SK-N-SH (cell line): Measurements from ENCODE around the gene C11orf52.

Experiments used
- CTCF ChIP-seq: fragments of 200-600 bp; sonication (generic); IDR thresholded peaks from 2 replicates; pipeline ENCODE4 v1.6.1; 2017; ENCODE audit warnings: antibody characterized with exemption, mild to moderate bottlenecking, moderate library complexity
- EZH2phosphoT487 ChIP-seq: fragments of 200-600 bp; sonication (generic); IDR thresholded peaks from 2 replicates; pipeline ENCODE4 v1.6.1; 2017; ENCODE audit warnings: low read depth, mixed run types, mild to moderate bottlenecking, antibody characterized with exemption, moderate library complexity, borderline replicate concordance
- FOXJ3 ChIP-seq: sonication (generic); formaldehyde crosslinking; IDR thresholded peaks from 2 replicates; pipeline ENCODE4 v1.5.1; 2020; ENCODE audit warnings: mild to moderate bottlenecking, missing genetic modification reagents
- GATA2 ChIP-seq: sonication (generic); formaldehyde crosslinking; IDR thresholded peaks from 2 replicates; pipeline ENCODE4 v1.5.0; 2020; ENCODE audit warnings: mild to moderate bottlenecking, missing genetic modification reagents
- POLR2AphosphoS5 ChIP-seq: IDR thresholded peaks from 2 replicates; pipeline ENCODE4 v1.6.1; 2012; ENCODE audit warnings: low read depth, low read length
- RXRA ChIP-seq: IDR thresholded peaks from 2 replicates; pipeline ENCODE4 v1.4.0; 2012; ENCODE audit warnings: low read depth, mild to moderate bottlenecking, borderline replicate concordance
- TAF1 ChIP-seq: IDR thresholded peaks from 2 replicates; pipeline ENCODE4 v1.6.1; 2012; ENCODE audit warnings: low read depth, mild to moderate bottlenecking, low read length, moderate library complexity, borderline replicate concordance

GRCh38 chr11:111925953-111926352 lies 7.2 kb downstream of the C11orf52 start:
- TF ChIP-seq TAF1 (no peak), EZH2phosphoT487 (no peak), RXRA (no peak), POLR2AphosphoS5 (no peak), CTCF (no peak), FOXJ3 (CRISPR knock-in tag) (no peak), GATA2 (no peak)
